UCSD-AML1 (cell line): ENCODE measurements around the gene SLC26A11.
A peak's percentile ranks its signal among the peaks of the same experiment; 100 is the strongest.

Source experiments
- DNase-seq: peaks from one replicate; lab custom pipeline; 2025; ENCODE audit not compliant: unreplicated experiment; lab: John Stamatoyannopoulos, UW

SLC26A11 gene

DNA sequence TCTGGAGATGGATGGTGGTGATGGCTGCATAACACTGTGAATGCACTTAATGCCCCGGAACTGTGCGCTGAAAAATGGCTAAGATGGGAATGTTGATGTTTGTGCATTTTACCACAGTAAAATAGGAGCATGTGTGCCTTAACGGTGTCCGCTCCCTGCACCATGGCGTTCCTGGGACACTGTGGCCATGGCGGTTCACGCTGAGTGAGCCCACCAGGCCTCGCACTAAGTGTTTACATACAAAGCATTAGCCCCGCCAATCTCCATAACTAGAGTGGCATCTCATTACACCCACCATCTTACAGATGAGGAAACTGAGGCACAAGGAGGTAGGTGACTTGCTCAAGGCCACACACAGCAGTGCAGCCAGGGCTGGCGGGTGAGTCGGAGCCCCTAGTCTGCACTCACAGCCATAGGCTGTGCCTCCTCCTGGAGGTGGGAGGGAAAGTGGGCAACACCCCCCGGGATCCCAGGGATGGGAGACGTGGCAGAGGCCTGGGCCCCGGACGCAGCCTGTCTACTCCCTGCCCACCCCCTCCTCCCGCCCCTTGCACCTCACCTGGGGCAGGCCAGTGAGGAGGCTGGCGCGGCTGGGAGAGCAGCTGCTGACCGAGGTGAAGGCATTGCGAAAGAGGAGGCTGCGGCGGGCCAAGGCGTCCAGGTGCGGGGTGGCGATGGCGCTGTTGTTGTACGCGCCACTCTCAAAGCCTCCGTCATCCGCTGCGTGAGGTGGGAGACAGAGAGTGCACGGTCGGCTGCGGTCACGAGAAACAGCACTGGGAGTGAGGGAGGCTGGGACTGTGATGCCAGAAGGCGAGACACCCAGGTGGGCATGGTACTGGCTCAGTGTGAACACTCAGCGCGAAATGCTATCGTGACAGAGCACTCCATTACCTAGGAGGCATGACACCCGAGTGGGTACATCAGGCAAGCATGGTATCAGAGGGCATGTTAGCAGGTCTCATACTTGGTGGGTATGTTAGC is 3.5 kb upstream of the SLC26A11 start:
- DNase-seq, result no peak

DNA sequence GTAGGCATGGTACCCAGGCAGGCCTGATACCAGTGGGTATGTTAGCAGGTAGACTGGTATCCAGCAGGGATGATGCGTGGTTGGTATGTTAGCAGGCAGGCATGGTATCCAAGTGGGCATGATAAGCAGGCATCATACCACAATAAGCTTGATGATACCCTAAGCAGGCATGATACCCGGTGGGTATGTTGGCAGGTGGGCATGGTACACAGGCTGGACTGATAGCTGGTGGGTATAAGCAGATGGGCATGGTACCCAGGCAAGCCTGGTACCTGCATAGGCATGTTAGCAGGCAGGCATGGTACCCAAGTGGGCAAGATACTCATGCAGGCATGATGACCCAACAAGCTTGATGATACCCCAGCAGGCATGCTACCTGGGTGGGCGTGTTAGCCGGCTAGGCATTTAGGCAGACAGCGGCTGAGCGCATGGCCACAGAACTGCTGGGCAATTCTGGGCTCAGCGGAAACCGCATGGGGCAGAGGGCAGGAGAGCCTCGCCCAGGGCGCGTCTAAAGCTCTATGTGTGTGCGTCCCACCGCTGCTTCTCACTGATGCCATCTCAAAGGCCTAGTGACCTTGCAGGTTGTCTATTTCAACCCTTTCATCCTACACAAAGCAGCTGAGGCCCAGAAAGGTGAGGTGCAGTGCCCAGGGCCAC is 2.4 kb upstream of the SLC26A11 start:
- no peak for DNase-seq

DNA sequence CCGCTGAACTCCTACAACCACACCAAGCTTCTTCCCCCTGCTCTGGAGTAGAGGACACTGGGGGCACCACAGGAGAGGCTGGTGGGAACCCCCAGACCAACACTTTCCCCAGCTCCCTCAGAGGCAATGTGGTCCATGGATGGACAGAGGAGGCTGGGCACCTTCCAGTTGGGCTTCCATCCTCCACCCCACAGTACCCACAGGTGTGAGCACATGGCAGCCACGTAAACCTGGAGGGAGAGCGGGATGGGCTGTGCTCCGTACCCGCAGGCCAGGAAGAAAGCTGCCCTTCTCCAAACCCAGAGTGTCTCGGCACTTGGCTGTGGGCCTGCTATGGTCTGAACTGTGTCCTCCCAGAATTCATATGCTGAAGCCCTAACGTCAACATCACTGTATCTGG is 1.8 kb upstream of the SLC26A11 start:
- no peak for DNase-seq

DNA sequence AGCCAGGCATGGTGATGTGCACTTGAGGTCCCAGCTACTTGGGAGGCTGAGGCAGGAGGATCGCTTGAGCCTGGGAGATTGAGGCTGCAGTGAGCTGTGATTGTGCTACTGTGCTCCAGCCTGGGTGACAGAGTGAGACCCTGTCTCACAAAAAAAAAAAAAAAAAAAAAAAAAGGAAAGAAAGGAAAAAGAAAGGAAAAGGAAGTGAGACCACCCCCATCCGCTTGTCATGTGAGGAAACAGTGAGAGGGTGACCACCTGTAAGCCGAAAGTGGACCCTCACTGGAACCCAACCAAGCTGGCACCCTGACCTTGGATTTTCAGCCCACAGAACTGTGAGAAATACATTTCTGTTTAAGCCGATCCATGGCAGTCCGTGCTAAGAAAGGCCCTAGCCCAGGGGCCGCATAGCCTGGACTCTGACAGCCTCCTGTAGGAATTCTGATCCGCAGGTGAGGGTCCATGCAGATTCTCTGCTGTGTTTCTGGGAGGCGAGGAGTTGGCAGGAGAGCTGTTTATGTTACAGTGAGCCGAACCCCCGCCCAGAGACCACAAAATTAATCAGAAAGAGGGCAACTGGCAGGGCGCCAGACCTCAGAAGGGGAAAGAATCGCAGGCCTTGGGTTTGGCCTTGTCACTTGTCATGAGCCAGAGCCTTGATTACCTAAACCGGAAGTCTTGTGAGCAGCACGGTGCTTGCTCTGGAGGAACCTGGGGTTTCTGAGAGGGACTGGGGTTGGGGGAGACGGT is 1.0 kb upstream of the SLC26A11 start:
- peak; percentile 90 for DNase-seq

DNA sequence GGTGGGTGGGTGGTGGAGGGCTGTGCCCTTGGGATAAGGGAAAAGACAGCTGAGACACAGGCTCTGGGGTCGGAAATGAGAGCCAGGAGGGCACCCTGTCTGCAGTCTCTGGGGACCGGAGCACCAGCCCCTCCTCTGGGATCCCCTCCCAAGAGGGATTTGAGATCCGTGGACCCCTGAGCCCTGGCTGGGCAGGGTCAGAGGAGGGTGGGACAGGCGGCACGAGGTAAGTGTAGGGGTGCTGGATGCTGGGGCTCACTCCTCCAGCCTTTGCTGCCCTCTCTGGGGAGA is 519 bp upstream of the SLC26A11 start:
- no peak for DNase-seq

DNA sequence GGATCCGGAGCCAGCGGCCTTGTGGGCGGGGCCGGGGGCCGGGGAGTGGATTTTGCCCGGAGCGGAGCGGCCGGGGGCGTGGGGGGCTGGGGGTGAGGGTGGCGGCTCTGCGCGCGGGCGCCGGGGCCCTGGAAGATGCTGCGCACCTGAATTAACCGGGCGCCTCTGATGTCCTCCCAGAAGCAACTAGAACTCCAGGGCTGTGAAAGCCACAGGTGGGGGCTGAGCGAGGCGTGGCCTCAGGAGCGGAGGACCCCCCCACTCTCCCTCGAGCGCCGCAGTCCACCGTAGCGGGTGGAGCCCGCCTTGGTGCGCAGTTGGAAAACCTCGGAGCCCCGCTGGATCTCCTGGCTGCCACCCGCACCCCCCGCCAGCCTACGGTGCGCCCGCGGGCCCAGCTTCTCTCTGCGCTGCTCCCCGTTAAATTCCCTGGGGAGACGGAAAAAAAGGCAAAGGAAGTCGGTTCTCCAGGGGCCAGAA is 549 bp downstream of the SLC26A11 start:
- DNase-seq, result no peak

DNA sequence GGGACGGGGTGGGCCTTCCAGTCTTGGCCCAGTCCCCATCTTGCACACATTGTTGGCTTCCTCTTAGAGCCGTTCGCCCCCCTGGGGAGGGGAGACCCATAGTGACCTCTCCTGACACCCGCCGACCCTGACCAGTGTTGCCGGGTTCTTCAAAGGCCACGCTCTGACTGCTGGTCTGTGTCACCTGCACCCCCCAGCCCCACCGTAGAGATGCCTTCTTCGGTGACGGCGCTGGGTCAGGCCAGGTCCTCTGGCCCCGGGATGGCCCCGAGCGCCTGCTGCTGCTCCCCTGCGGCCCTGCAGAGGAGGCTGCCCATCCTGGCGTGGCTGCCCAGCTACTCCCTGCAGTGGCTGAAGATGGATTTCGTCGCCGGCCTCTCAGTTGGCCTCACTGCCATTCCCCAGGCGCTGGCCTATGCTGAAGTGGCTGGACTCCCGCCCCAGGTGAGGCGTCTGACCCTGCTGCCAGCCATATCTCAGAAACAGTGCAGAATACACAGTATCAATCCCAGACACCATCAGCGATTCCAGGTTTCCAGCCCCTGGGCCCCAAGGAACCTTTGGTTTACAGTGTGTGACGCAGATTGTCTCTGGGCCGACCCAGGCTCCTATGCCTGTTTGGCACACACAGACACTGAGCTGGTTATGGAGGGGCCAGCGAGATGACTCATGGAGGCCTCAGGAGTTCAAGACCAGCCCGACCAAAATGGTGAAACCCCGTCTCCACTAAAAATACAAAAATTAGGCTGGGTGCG is 1.3 kb downstream of the SLC26A11 start:
- no peak for DNase-seq

DNA sequence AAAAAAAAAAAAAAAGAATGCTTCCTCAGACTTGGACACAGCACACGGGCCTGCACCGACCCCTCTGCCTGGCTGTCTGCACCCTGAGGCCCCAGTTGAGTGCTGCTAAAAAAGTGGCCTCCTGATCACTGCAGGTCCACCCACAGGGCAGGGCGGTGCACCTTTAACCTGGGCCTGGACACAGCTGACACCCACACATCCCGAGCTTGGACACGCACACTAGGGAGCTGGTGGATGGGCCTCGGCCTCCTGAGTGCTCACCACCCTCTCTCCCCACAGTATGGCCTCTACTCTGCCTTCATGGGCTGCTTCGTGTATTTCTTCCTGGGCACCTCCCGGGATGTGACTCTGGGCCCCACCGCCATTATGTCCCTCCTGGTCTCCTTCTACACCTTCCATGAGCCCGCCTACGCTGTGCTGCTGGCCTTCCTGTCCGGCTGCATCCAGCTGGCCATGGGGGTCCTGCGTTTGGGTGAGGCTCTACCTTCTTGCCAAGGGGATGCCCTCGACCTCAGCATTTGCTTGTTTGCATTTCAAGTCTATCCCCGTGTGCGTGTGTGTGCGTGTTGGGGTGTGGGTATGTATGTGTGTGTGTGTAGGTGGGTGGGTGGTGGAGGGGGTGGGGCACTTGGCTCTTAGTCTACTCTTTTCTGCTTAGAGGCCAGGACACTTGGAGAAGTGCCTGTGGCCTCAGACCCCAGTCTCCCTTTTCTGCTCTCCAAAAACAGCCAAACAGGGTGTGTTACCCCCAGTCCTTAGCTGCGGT is 2.3 kb downstream of the SLC26A11 start:
- DNase-seq, result no peak

DNA sequence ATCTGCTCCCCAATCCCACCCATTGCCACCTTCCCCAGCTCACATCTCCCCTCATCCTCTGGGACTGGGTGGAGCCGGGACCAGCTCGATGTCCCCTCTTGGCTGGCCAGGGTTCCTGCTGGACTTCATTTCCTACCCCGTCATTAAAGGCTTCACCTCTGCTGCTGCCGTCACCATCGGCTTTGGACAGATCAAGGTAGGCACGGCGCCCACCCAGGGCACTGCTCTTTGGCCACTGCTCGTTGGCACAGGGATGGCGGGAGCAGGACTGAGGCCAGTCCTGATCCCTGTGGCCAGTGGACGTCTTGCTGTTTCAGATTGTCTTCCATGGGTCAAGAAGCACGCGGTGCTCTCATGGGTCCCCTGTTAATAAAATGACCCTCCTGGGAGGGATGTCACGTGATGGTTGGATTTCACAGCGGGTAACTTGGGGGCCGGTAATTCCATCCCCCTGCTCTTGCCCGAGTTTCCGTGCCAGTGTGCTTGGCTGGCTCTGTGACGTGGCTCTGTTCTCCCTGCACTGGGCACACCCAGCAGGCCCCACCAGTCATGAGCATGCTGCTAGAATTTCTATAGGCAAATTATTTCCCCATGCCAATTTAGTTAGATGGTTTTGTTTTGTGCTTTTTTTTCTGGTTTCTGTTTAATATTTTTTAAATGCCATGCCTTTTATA is 3.1 kb downstream of the SLC26A11 start:
- no peak for DNase-seq

DNA sequence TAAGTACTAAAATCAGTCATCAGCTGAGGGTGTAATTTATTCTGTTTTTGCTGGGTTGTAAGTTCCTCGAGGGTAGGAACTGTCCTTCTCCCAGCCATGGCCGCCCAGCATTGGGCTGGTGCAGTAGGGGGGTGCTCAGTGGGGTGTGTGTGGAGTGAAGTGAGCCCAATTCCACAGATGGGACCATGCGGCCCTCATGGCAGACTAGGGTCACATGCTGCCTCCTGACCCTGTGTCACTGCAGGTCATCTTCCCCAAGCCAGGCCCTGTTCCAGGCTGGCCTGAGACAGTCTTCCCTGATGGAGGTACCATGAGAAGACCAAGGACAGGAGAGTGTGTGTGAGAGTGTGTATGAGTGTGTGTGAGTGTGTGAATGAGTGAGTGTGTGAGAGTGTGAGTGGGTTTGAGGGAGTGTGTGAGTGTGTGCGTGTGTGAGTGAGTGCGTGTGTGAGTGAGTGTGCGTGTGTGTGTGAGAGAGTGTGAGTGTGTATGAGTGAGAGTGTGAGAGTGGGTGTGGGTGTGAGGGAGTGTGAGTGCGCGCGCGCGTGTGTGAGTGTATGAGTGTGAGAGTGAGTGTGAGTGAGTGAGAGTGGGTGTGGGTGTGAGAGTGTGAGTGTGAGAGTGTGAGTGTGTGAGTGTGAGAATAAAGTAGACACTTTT is 3.7 kb downstream of the SLC26A11 start:
- DNase-seq, result no peak

DNA sequence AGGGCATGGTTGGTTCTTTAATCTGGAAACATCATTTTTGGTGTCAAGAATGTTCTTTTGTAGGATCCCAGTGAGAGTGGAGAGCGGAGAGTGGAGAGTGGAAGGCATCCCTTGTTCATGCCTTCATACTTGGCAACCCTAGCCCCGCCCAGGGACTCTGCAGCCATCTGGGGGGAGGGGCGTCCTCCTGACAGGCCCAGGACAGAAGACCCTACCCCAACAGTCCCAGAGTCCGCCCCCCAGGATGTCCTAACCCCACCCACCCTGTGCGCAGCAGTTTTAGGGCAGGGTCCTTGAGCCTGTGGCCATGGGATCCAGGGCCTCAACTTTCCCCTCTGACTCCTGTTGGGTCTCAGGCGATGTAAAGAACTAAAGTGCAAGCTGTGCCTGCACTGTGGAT is 4.5 kb downstream of the SLC26A11 start:
- no peak for DNase-seq

DNA sequence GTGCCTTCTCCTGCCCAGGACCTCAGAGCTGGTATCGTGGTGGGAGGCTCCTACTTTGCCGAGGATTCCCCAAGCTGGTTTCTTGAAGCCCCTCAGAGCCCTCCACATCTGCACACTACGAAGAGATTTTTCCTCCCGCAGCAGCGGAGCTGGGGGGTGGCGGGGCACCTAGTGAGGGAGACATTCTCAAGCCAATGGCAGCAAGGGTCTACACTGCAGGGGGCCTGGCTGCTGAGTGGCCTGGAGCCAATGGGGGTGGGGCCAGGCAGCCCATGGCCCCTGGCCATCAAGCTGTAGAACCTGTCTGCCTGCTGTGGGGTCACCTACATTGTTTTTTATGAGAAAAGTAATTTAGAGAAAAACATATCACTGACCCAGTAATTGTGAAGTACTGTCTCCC is 5.0 kb downstream of the SLC26A11 start:
- DNase-seq, result no peak

DNA sequence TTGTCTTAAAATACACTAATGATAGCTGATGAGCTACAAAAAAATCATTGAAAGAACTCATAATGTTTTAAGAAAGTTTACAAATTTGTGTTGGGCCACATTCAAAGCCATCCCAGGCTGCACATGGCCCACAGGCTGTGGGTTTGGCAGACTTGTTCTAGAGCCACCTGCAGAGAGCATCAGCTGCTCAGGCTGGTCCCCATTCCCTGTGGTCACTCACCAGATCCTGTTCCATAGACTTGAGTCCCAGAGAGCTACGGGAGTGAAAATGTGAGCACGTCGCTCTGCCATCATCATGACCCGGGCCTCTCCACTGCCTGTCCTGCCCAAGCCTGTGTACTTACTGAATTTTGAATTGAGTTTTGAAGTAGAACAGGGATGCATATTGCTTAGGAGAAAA is 6.9 kb downstream of the SLC26A11 start:
- DNase-seq, result no peak

DNA sequence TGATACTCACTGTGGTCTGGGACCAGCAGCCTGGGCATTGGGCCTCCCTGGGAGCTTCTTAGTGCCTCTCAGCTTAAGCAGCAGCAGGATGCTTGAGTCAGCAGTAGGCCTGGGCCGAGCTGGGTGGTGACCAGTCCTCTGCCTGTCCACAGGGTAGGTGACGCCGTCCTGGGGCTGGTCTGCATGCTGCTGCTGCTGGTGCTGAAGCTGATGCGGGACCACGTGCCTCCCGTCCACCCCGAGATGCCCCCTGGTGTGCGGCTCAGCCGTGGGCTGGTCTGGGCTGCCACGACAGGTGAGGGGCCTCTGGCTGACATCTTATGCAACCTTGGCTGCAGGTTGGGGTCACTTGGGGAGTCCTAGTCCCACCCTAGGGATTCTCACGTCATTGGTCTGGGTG is 7.4 kb downstream of the SLC26A11 start:
- DNase-seq, result no peak

DNA sequence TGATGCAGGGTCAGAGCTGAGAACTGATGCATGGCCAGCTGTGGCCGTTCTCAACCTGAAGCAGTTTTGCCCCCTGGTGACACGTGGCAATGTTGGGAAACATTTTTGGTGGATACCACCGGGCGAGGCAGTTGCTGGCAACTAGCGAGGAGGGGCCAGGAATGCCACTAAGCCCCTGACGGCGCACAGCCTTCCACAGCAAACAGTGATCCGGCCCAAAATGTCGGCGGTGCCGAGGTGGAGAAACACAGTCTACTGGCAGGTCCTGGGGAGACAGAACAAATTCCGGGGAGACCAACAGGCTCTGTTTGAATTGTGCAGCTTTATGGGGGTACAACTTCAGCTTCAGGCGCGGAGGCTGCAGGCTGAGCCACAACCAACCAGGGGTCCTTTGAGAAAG is 8.2 kb downstream of the SLC26A11 start:
- DNase-seq, result no peak

DNA sequence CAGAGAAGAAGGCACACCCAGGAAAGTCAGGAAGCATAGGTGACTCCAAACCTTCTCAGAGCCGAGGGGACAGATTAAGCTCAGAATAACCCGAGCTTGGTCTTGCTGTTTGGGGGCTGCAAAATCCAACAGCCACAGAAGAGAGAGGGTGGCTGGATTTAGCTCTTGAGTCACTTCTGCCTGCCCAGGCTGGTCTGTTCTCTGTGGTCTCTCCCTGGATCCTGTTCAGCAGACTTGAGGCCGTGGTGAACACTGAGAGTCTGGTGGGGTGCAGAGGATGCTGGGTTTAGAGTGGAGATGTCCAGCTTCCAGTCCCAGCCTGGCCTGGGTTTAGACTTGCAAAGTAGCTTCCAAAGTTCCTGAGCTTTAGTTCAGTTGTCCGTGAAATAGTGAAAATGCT is 8.8 kb downstream of the SLC26A11 start:
- no peak for DNase-seq

DNA sequence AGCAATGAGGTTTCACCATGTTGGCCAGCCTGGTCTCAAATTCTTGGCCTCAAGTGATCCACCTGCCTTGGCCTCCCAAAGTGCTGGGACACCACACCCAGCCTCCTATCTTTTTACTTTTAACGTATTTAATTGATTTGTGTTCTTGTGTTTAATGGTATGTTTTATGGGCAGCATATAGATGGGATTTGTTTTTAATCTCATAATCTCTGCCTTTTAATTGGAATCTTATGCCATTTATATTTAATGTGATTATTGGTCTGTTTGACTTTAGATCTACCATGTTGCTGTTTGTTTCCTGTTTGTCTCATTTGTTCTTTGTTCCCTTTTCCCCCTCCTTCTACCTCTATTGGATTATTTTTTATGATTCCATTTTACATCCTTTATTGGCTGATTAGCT is 12.2 kb downstream of the SLC26A11 start:
- no peak for DNase-seq

DNA sequence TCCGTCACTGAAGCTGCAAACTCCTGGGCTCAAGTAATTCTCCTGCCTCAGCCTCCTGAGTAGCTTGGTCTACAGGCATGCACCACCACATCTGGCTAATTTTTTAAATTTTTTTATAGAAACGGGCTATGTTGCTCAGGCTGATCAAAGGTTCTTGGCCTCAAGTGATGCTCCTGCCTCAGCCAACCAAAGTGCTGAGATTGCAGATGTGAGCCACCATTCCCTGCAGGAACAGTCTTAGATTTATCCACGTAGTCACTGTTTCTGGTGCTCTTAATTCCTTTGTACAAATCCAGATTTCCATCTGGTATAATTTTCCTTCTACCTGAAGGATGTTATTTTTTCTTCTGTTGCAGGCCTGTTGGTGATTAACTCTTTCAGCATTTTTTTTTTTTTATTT is 13.0 kb downstream of the SLC26A11 start:
- no peak for DNase-seq

DNA sequence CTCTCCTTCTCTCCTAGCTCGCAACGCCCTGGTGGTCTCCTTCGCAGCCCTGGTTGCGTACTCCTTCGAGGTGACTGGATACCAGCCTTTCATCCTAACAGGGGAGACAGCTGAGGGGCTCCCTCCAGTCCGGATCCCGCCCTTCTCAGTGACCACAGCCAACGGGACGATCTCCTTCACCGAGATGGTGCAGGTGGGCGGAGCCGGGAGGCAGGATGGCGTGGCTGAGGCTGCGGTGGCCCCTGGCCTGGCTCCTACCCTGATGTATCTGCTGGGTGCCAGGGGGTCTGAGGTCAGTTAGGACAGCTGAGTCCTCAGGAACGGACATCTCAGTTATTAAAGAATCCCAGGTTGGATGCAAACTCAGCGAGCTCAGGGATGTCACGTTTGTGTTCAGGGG is 16.7 kb downstream of the SLC26A11 start:
- no peak for DNase-seq
